AG09309 (cell line): ENCODE measurements around the gene RAI1.

ENCODE experiments used
- DNase-seq: peaks from one replicate; pipeline ENCODE4 v3.0.0-alpha.2; 2010; ENCODE audit warnings: low read depth
- H3K4me3 ChIP-seq: 2 replicates; pipeline ENCODE4 v1.5.1; 2011; ENCODE audit warnings: mild to moderate bottlenecking, low read depth, low read length, moderate library complexity; ENCODE audit not compliant: control insufficient read depth
- TF ChIP-seq, protein P1 (sequence below): IDR thresholded peaks from 2 replicates; pipeline ENCODE4 v1.5.1; 2011; ENCODE audit warnings: mild to moderate bottlenecking, low read depth, low read length, inconsistent platforms; ENCODE audit not compliant: insufficient read depth, control insufficient read depth; ENCODE audit errors: missing control alignments

RAI1 gene

GRCh38 chr17:17860766-17861107 is 179.5 kb downstream of the RAI1 start:
- TF ChIP-seq, protein P1, sequence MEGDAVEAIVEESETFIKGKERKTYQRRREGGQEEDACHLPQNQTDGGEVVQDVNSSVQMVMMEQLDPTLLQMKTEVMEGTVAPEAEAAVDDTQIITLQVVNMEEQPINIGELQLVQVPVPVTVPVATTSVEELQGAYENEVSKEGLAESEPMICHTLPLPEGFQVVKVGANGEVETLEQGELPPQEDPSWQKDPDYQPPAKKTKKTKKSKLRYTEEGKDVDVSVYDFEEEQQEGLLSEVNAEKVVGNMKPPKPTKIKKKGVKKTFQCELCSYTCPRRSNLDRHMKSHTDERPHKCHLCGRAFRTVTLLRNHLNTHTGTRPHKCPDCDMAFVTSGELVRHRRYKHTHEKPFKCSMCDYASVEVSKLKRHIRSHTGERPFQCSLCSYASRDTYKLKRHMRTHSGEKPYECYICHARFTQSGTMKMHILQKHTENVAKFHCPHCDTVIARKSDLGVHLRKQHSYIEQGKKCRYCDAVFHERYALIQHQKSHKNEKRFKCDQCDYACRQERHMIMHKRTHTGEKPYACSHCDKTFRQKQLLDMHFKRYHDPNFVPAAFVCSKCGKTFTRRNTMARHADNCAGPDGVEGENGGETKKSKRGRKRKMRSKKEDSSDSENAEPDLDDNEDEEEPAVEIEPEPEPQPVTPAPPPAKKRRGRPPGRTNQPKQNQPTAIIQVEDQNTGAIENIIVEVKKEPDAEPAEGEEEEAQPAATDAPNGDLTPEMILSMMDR: no peak
- H3K4me3 ChIP-seq: no peak overlapping the region
- DNase-seq: no peak
